NCI-H69 (cell line): Measurements from ENCODE around the gene GAPVD1.
"Not testable (repeated sequence)": the region's sequence is repeated elsewhere in the genome, so short reads cannot be mapped to it uniquely, and the experiment has no call there.

Source experiments
- DNase-seq: peaks from one replicate; lab custom pipeline; 2025; lab: John Stamatoyannopoulos, UW

GAPVD1 gene

GRCh38 chr9:125316359-125316758 is 54.7 kb downstream of the GAPVD1 start:
- not testable (repeated sequence) for DNase-seq

- no peak for DNase-seq
These were observed 56.1 kb downstream of the GAPVD1 start for GRCh38 chr9:125317704-125318103.

GRCh38 chr9:125321496-125321895 is 59.9 kb downstream of the GAPVD1 start:
- DNase-seq, result no peak

GRCh38 chr9:125323615-125324014 is 62.0 kb downstream of the GAPVD1 start:
- DNase-seq, result no peak

DNA sequence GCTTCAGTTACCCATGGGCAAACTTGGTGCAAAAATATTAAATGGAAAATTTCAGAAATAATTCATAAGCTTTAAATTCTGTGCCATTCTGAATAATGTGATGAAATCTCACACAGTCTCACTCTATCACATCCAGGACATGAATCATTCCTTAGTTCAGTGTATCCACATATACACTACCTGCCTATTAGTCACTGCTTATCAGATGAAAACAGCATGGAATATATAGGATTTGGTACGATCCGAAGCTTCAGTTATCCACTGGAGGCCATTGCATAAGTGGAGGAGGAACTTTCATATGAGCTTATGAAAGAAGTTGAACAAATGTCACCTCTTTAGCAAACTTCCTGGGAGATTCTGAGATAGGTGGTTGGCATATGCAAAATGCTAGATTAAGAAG is 64.2 kb downstream of the GAPVD1 start:
- DNase-seq, result no peak

GRCh38 chr9:125329978-125330377 is 68.4 kb downstream of the GAPVD1 start:
- no peak for DNase-seq

GRCh38 chr9:125330587-125330986 is 69.0 kb downstream of the GAPVD1 start:
- DNase-seq, result no peak

DNA sequence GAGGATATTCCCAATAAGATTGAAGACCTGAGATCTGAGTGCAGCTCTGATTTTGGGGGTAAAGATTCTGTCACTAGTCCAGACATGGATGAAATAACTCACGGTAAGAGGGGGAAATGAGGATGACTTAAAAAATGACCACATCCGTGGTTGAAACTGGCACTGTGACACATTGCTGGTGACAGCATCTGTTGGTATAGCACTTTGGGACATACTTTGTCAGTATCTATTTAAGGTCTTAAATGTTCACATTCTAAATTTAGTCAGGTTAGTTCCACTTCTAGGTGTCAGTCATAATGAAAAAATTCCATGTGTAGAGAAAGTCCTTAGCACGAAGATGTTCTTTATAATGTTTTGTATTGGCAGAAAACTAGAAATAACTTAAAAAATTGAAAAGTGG is 70.9 kb downstream of the GAPVD1 start:
- no peak for DNase-seq

DNA sequence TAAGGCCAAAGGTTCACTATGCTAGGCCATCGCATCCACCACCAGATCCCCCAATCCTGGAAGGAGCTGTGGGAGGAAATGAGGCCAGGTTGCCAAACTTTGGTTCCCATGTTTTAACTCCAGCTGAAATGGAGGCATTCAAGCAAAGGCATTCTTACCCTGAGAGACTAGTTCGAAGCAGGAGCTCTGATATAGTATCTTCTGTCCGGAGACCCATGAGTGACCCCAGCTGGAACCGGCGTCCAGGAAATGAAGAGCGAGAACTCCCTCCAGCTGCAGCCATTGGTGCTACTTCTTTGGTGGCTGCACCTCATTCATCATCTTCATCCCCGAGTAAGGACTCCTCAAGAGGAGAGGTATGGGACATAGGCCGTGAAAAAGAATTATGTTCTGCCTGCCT is 75.6 kb downstream of the GAPVD1 start:
- DNase-seq, result no peak

DNA sequence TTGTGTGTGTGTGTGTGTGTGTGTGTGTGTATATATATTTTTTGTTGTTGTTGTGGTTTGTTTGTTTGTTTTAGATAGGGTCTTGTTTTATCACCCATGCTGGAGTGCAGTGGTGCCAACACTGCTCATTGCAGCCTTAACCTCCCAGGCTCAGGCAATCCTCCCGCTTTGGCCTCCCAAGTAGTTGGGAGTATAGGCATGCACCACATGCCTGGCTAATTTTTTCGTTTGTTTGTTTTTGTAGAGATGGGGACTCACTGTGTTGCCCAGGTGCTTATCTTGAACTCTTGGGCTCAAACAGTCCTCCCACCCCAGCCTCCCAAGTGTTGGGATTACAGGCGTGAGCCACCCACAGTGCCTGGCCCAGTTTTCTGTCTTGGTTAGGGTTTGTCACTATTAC is 77.3 kb downstream of the GAPVD1 start:
- no peak for DNase-seq

DNA sequence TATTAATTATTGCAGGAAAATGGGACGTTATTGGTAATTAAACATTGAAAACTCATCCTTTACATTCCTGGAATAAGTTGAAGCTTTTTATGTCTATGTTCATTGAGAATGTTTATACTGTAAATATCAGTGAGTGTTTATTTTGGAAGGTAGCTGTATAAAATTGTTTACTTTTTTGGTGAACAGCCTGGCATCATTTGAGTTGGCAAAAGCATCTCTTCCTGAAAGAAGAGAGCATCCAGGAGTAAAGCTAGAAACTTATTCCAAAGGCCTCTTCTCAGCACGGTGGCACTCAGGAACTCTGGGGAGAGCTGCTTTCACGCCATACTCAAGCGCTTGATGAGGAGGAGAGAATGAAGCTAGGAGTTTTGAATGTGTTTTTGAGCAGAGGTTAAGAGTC is 79.9 kb downstream of the GAPVD1 start:
- no peak for DNase-seq

DNA sequence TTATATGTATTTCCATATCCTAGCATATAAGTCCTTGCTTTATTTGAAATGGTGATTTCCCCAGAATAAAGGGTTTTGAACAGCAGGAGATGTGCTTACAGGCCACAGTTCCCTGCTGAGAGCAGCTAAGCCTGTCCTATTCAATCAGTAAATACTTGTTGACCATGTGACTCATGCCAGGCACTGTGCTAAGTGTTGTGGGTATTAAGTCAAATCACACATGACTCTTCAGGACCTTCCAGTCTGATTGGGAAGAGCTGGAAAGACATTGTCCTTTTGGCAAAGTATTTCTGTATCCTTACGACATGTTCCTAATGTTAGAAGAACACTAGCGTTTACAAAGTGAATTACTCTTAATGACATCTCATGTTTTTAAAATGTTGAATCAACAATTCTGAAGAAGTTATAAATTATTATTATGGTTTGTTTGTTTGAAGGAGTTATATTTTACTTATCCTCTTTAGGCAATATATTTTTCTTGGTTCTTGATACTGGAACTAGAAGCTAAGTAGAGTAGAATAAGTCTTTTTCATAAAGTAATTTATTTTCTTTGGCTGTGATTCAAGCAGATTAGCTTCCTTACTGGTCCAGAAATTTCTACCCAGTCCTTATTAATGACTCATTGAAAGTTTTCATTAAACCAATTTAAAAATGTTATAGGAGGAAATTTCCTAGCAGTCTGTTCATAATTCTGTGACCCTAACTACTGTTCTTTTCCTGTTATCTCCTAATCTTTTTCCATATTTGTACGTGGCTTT is 82.1 kb downstream of the GAPVD1 start:
- peak; percentile 94 for DNase-seq

DNA sequence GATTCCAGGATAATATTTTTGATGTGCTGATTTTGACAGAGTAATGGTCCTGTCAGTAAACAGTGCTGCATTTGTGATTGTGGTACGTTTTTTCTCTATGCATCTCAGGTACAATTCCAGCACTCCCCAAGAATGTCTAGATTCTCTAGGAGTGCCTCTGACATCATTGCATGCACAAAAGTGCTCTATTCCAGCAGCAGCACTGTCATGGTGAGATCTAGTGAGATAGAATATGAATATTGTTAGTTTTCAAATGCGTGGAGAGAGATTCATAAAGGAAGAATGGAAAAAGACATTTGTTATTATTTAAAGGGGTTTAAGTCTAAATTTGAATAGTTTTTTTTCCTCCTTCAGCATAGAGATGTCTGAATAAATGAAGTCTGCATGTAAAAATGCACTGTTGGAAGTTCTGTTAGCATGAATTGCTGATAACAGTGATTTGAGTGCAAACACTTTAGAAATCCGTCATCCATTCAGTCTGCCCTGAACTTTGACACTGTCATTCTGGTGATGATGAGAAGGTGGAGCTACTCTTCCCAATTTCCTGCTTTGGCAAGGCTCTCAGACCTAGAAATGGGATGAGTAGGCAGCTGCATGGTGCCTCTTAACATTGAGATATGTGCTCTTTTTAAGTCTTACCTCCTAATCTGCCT is 84.6 kb downstream of the GAPVD1 start:
- peak; percentile 24 for DNase-seq

GRCh38 chr9:125355601-125356000 is 94.0 kb downstream of the GAPVD1 start:
- DNase-seq, result no peak

DNA sequence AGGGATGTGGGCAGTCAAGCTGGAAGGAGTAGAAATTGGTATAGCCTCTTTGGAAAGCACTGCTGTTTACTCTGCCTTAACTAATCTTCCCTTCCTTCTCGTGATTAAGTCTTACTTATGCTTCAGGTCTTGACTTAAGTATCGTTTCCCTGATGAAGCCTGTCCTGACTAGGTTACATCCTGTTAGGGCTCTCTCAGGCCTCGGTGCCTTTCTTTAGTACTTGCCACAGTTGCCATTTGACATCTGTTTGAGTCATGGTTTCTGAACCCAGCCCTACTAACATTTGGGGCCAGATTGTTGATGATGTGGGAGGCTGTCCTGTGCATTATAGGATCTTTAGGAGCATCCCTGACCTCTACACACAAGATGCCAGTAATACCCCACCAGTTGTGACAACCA is 94.4 kb downstream of the GAPVD1 start:
- no peak for DNase-seq

DNA sequence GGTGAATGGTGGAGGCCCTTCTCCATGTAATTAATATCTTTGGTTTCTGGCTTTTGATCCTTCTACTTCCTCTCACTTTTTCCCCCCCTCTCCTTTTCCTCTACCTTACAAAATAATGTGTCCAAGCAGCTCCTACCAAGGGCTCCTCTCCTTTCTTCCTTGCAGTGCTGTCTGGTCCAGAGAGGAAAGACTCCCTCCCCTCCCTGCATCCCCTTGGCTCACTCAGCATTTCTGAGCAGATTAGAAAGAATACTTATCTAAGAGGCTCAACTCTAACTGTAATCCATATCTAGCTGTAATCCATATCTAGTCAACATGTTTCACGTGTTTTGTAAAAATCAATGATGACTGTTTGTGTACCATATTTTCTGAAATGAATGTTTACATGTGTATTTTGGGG is 97.4 kb downstream of the GAPVD1 start:
- DNase-seq, result no peak

DNA sequence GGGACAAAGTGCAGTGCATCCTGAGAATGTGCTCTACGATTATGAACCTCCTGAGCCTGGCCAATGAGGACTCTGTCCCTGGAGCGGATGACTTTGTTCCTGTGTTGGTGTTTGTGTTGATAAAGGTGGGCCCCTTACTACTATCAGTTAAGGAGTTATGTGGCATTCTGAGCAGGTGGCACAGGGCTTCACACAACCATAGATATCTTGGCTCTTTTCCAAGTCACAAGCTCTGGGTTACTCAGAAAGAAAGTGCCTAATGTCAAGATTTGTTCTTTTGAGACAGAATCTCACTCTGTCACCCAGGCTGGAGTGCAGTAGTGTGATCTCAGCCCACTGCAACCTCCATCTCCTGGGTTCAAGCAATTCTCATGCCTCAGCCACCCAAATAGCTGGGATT is 99.0 kb downstream of the GAPVD1 start:
- no peak for DNase-seq

GRCh38 chr9:125361837-125362531 is 100.4 kb downstream of the GAPVD1 start:
- DNase-seq, result peak; percentile 36

- no peak for DNase-seq
These were observed 105.0 kb downstream of the GAPVD1 start for GRCh38 chr9:125366676-125367075.

- no peak for DNase-seq
These were observed 109.2 kb downstream of the GAPVD1 start for GRCh38 chr9:125370786-125371185.

GRCh38 chr9:125372441-125373226 is 111.0 kb downstream of the GAPVD1 start:
- DNase-seq, result no peak
